Measurements from ENCODE around the gene UQCC3.

DNA sequence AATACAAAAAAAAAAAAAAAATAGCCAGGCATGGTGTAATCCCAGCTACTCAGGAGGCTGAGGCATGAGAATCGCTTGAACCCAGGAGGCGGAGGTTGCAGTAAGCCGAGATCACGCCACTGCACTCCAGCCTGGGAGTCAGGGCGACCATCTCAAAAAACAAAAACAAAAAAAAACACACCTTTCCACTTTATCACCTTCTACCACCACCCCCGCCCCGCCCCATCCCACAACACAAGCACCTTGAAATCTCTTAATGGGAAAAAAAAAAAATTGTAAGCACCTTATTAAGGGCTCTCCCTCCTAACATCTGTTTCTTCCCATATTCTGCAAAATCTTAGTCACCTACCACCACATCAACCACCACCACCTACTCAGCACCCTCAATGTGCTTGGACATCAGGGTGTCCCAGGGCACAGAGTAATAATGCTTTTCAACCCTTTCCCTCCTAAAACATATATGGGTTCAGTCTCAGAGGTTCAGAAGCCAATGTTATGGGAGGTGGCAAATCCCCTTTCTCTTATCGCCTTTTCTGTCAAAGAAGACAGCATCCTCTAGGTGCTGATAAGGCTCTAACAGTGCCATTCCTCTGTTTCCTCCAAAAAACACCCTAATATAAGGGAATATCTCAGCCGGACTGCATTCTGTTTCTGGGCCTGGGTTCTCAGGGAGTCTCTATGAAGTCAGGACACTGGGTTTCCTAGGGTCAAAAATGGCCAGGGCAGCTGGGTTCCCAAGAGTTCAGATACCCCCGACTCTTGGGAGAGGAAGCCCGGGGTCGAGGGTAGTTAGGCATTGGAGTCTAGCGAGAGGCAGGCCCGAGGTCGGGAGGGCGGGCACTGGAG is 19.1 kb upstream of the UQCC3 start:
- TF ChIP-seq, protein P1, sequence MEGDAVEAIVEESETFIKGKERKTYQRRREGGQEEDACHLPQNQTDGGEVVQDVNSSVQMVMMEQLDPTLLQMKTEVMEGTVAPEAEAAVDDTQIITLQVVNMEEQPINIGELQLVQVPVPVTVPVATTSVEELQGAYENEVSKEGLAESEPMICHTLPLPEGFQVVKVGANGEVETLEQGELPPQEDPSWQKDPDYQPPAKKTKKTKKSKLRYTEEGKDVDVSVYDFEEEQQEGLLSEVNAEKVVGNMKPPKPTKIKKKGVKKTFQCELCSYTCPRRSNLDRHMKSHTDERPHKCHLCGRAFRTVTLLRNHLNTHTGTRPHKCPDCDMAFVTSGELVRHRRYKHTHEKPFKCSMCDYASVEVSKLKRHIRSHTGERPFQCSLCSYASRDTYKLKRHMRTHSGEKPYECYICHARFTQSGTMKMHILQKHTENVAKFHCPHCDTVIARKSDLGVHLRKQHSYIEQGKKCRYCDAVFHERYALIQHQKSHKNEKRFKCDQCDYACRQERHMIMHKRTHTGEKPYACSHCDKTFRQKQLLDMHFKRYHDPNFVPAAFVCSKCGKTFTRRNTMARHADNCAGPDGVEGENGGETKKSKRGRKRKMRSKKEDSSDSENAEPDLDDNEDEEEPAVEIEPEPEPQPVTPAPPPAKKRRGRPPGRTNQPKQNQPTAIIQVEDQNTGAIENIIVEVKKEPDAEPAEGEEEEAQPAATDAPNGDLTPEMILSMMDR (IDR thresholded peaks at IDR 0.05; ENCODE audit: low read length) = no peak
- TF ChIP-seq EZH2phosphoT487 (IDR thresholded peaks at IDR 0.05; ENCODE audit: low read length) = no peak
